Cardiac muscle cell (in vitro differentiated cells and primary cell): ENCODE results near the gene INPP5D. TPM values are rescaled to one million over a fixed set of nuclear protein-coding genes. Genes with fewer than 3 reads are reported as not detected.

Source experiments
- DNase-seq, 2 donors: peaks; one replicate each; pipeline versions ENCODE4 v3.0.0 to v3.0.0-alpha.2; 2010 to 2017; ENCODE audit warnings: low read depth in 1 of 2, low spot score in 1 of 2
- H3K27ac ChIP-seq: fragments of 200-600 bp; sonication (generic); 2 replicates; pipeline ENCODE4 v1.5.1; 2016
- H3K27me3 ChIP-seq: fragments of 200-600 bp; sonication (generic); 2 replicates; pipeline ENCODE4 v1.6.0; 2016; ENCODE audit warnings: control low read depth
- H3K36me3 ChIP-seq: fragments of 200-600 bp; sonication (generic); 2 replicates; pipeline ENCODE4 v1.5.1; 2016; ENCODE audit warnings: control low read depth
- H3K4me1 ChIP-seq: fragments of 200-600 bp; sonication (generic); 2 replicates; pipeline ENCODE4 v1.8.1; 2017; ENCODE audit warnings: low read depth, mild to moderate bottlenecking, mixed run types
- H3K4me3 ChIP-seq: fragments of 200-600 bp; sonication (generic); 2 replicates; pipeline ENCODE4 v1.5.1; 2016; ENCODE audit warnings: mild to moderate bottlenecking
- H3K9me3 ChIP-seq: fragments of 200-600 bp; sonication (generic); 2 replicates; pipeline ENCODE4 v1.5.1; 2017; ENCODE audit warnings: low read depth, mild to moderate bottlenecking, control low read depth
- polyA plus RNA-seq: library from polyadenylated mRNA; unstranded; fragments of >200 nt; fragmentation: Nextera tagmentation; extraction: Ambion mirVana; gene quantifications from 2 replicates; pipeline ENCODE4 v1.2.1, GENCODE V29; 2016
- total RNA-seq: library from RNA; depleted of rRNA; stranded (reverse); fragments of >200 nt; gene quantifications from 2 replicates; pipeline ENCODE4 v1.2.3, GENCODE V29; 2016
- TF ChIP-seq, protein P1 (sequence below): IDR thresholded peaks from 2 replicates; pipeline ENCODE4 v1.5.1; 2012; ENCODE audit warnings: low read depth, mild to moderate bottlenecking, low read length

INPP5D gene
- total and polyA plus RNA-seq, 2 experiments from 2014 or later, result 4.5 to 6.8 TPM

DNA sequence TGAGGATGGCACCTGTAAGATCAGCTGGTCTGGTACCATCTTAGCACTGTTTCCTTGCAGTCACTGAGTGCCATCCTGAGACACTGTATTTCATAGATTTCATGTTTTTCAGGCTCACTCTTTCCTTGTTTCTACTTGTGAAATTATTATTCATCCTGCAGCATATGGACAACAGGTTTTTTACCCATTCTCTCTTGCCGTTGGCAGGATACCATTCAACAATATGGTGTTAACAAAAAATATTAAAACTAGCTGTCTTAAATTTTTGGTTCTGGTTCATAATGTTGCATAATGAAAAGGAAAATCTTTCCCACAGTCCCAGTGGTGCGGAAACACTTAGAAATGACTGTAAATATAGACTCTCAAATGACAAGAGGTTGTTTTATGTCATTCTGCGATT, 168.2 kb downstream of the INPP5D start:
- Histone ChIP-seq H3K4me1 (no peaks in the 10 kb centered on the region), H3K4me3 (no peak overlapping the region), H3K36me3 (no peaks in the 10 kb centered on the region), H3K27me3 (no peaks in the 10 kb centered on the region), H3K27ac (no peak overlapping the region), H3K9me3 (no peaks in the 10 kb centered on the region)
- no peak for DNase-seq
- TF ChIP-seq, protein P1, sequence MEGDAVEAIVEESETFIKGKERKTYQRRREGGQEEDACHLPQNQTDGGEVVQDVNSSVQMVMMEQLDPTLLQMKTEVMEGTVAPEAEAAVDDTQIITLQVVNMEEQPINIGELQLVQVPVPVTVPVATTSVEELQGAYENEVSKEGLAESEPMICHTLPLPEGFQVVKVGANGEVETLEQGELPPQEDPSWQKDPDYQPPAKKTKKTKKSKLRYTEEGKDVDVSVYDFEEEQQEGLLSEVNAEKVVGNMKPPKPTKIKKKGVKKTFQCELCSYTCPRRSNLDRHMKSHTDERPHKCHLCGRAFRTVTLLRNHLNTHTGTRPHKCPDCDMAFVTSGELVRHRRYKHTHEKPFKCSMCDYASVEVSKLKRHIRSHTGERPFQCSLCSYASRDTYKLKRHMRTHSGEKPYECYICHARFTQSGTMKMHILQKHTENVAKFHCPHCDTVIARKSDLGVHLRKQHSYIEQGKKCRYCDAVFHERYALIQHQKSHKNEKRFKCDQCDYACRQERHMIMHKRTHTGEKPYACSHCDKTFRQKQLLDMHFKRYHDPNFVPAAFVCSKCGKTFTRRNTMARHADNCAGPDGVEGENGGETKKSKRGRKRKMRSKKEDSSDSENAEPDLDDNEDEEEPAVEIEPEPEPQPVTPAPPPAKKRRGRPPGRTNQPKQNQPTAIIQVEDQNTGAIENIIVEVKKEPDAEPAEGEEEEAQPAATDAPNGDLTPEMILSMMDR, result no peak

DNA sequence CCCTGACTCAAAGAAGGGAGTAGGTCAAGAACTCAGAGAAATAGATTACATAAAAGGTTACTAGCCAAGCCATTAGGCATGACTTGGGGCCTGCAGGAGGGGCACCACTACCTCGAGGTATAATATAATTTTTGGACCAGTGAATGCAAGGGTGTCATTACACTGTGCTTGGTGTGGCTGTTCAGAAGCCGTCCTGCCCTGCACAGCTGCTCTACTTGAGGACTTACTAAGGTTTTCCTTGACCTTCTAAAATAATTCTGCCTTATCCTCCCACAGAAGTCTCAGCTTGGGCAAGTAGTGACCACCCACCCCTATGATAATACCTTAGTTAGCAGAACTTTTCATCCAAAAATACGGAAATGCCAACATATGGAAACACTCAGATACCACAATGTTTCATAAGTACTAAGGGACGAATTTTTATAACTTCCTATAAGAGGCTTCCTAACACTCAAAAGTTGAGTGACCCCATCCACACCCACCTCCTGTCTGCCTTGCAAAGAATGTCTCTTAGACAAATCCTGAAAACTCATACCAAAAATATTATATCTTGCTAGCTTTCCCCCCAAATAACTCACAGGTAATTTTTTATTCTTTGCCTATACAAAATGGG, 173.6 kb downstream of the INPP5D start:
- Histone ChIP-seq H3K9me3 (no peaks in the 10 kb centered on the region), H3K27ac (no peak overlapping the region), H3K4me3 (no peak overlapping the region), H3K36me3 (no peaks in the 10 kb centered on the region), H3K27me3 (no peaks in the 10 kb centered on the region), H3K4me1 (no peaks in the 10 kb centered on the region)
- no peak for DNase-seq
- TF ChIP-seq, protein P1, result no peak

DNA sequence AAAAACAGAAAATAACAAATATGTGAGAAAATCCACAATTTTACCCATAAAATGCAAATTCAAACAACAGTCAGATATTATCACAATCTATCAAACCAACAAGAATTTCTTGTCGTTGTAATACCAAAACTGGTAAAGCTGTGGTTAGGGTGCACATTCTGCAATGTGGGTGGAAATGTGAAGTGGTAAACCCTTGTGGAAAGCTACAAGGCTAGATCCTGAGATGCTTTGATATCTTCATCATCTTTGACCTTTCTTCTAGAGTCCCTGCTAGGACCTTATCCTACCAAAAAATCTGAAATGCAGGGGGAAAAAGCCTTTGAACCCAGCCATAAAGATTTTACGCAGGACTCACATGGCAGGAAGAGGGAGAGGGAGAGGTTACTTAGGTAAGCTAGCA, 174.1 kb downstream of the INPP5D start:
- Histone ChIP-seq H3K27me3 (no peaks in the 10 kb centered on the region), H3K4me1 (no peaks in the 10 kb centered on the region), H3K9me3 (no peaks in the 10 kb centered on the region), H3K27ac (no peak overlapping the region), H3K36me3 (no peaks in the 10 kb centered on the region), H3K4me3 (no peak overlapping the region)
- no peak for DNase-seq
- TF ChIP-seq, protein P1, result no peak

DNA sequence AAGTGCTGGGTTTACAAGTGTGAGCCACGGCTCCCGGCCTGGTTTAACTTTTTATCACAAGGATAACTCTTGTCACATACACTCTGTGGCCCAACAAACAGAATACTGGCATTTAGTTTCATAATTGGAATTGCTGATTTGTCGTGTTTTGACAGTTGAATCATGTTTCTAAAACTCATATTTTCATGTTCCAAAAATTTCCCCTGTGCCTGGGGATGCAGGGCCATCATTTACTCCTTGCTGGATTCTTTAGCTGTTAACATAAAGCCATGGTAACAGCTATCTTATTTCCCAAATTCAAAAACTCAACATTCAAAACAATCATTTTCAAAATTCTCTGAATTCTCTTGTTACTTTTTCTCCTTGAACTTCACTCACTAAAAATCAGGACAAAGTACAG, 174.9 kb downstream of the INPP5D start:
- no peaks in the 10 kb centered on the region for H3K36me3 ChIP-seq
- TF ChIP-seq, protein P1, result no peak
- H3K9me3 ChIP-seq, result no peaks in the 10 kb centered on the region
- no peak overlapping the region for H3K4me3 ChIP-seq
- DNase-seq, result no peak
- no peaks in the 10 kb centered on the region for H3K27me3 ChIP-seq
- no peaks in the 10 kb centered on the region for H3K4me1 ChIP-seq
- H3K27ac ChIP-seq, result no peak overlapping the region

DNA sequence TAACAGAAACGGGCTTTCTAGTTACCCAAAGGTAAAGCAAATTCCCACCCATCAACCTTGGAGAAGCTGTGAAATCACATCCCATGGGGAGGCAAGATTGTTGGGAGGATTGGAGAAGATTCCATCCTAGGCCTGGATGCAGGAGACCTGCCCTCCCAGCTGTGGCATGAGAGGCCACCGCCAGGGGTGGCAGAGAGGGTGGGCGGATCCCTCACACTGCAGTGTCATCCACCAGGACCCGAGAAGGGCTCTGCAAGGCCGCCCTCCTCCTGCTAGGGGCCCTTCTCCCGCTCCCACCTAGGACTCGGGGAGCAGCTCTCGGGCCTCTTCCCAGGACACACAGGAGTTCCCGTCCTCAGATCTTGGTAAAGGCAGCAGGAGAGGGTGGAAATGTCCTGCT, 175.8 kb downstream of the INPP5D start:
- H3K9me3 ChIP-seq, result no peaks in the 10 kb centered on the region
- no peaks in the 10 kb centered on the region for H3K4me1 ChIP-seq
- TF ChIP-seq, protein P1, result no peak
- H3K36me3 ChIP-seq, result no peaks in the 10 kb centered on the region
- no peak for DNase-seq
- H3K27ac ChIP-seq, result no peak overlapping the region
- H3K4me3 ChIP-seq, result no peak overlapping the region
- no peaks in the 10 kb centered on the region for H3K27me3 ChIP-seq
